HL-60 (cell line): ENCODE data around the gene OR2T12.
A peak's percentile ranks its signal among the peaks of the same experiment; 100 is the strongest.
"Not testable (repeated sequence)": the region's sequence is repeated elsewhere in the genome, so short reads cannot be mapped to it uniquely, and the experiment has no call there.

Experiments used
- DNase-seq, 2 experiments: peaks; one replicate each; pipeline ENCODE4 v3.0.0-alpha.2; 2010 to 2020; ENCODE audit warnings: low read depth in 1 of 2, low spot score in 1 of 2
- H3K27ac ChIP-seq: fragments of 250-450 bp; sonication (Bioruptor Pico); replicated peaks from 2 replicates; pipeline ENCODE4 v1.5.1; 2020; ENCODE audit warnings: mild to moderate bottlenecking, moderate library complexity
- H3K27me3 ChIP-seq: fragments of 250-450 bp; sonication (Bioruptor Pico); 2 replicates; pipeline ENCODE4 v1.5.1; 2021; ENCODE audit warnings: mild to moderate bottlenecking, moderate library complexity; ENCODE audit not compliant: insufficient read depth, poor library complexity, severe bottlenecking
- H3K4me3 ChIP-seq: replicated peaks from 2 replicates; pipeline ENCODE4 v1.5.1; 2011; ENCODE audit warnings: mild to moderate bottlenecking, control low read depth, low read length; ENCODE audit not compliant: insufficient read depth
- CTCF ChIP-seq: IDR thresholded peaks from one replicate; pipeline ENCODE4 v1.5.1; 2011; ENCODE audit warnings: low read length, control low read depth, inconsistent platforms; ENCODE audit not compliant: insufficient read depth
- GABPA ChIP-seq: IDR thresholded peaks from 2 replicates; pipeline ENCODE4 v1.6.1; 2012; ENCODE audit warnings: low read depth
- POLR2AphosphoS5 ChIP-seq: IDR thresholded peaks from 2 replicates; pipeline ENCODE4 v1.6.1; 2012; ENCODE audit warnings: low read depth
- REST ChIP-seq: IDR thresholded peaks from 2 replicates; pipeline ENCODE4 v1.6.1; 2012; ENCODE audit warnings: low read depth; ENCODE audit not compliant: insufficient replicate concordance
- SPI1 ChIP-seq: IDR thresholded peaks from 2 replicates; pipeline ENCODE4 v1.6.1; 2012; ENCODE audit warnings: low read depth, mild to moderate bottlenecking, borderline replicate concordance

Gene OR2T12

GRCh38 chr1:248316796-248317195 lies 13.6 kb upstream of the OR2T12 start:
- no peak for DNase-seq
- no peak overlapping the region for H3K27ac ChIP-seq
- H3K27me3 ChIP-seq, result no peaks in the 10 kb centered on the region
- H3K4me3 ChIP-seq, result no peak overlapping the region
- no peak for TF ChIP-seq POLR2AphosphoS5
- TF ChIP-seq REST, result no peak
- no peak for TF ChIP-seq SPI1
- TF ChIP-seq CTCF, result no peak
- TF ChIP-seq GABPA, result no peak

- not testable (repeated sequence) for DNase-seq, H3K27me3 ChIP-seq, H3K4me3 ChIP-seq, H3K27ac ChIP-seq
Measured at GRCh38 chr1:248306740-248307139, 3.5 kb upstream of the OR2T12 start.

- Histone ChIP-seq H3K27ac (no peak overlapping the region), H3K4me3 (no peak overlapping the region), H3K27me3 (no peaks in the 10 kb centered on the region)
- TF ChIP-seq REST (no peak), GABPA (no peak), CTCF (no peak), SPI1 (no peak), POLR2AphosphoS5 (no peak)
- DNase-seq, result no peak
Measured at GRCh38 chr1:248306103-248306502, 2.9 kb upstream of the OR2T12 start.

GRCh38 chr1:248305672-248306071 lies 2.4 kb upstream of the OR2T12 start:
- not testable (repeated sequence) for DNase-seq, H3K27me3 ChIP-seq, H3K27ac ChIP-seq, H3K4me3 ChIP-seq

GRCh38 chr1:248288391-248288790 lies 14.8 kb downstream of the OR2T12 start:
- no peak for TF ChIP-seq GABPA
- peak; percentile 44; the same call in 1 of the 2 replicates for TF ChIP-seq SPI1
- no peak overlapping the region for H3K4me3 ChIP-seq
- H3K27ac ChIP-seq, result no peak overlapping the region
- peak; percentile 35 to 49 for DNase-seq
- no peaks in the 10 kb centered on the region for H3K27me3 ChIP-seq

- TF ChIP-seq POLR2AphosphoS5, result no peak
- no peak for TF ChIP-seq SPI1
- TF ChIP-seq GABPA, result no peak
- no peak for TF ChIP-seq REST
- no peak for TF ChIP-seq CTCF
- no peaks in the 10 kb centered on the region for H3K27me3 ChIP-seq
- no peak within 1 kb of the TSS for H3K27ac ChIP-seq
- DNase-seq, result no peak
- no peak within 1 kb of the TSS for H3K4me3 ChIP-seq
Measured at GRCh38 chr1:248277876-248278275, 25.3 kb downstream of the OR2T12 start, which contains the start of gene OR2T33. OR2T33 (minus strand) TSS chr1:248277976; CDS start chr1:248273814, 4,162 bp downstream.
